Measurements from ENCODE around the gene AQP10. TPM values are rescaled to one million over a fixed set of nuclear protein-coding genes. Genes with fewer than 3 reads are reported as not detected.

AQP10 gene
- total and polyA plus RNA-seq, 7 experiments from 2014 or later: 0.59 TPM; not detected in 6

GRCh38 chr1:154326546-154327465 is 5.9 kb downstream of the AQP10 start:
- ChIA-PET POLR2A (interaction anchor here (0.9 to 9.9 kb wide), 5 partner anchors 9 to 336 kb away, joined by 3 to 160 read pairs (median 14); partner anchors contain the start of genes HAX1 and RPS27), CTCF (interaction anchor here (1.2 to 10.2 kb wide), 6 partner anchors 9 to 152 kb away, joined by 3 to 129 read pairs (median 8); no protein-coding TSS in a partner anchor)
- no peak for DNase-seq

GRCh38 chr1:154327466-154328317 is 6.8 kb downstream of the AQP10 start:
- CTCF ChIA-PET: interaction anchor here (0.6 to 10.2 kb wide), 12 partner anchors 8 to 657 kb away, joined by 3 to 129 read pairs (median 3); partner anchors contain the start of genes IL6R and ILF2
- H3K27ac ChIP-seq (ENCODE audit: low read depth, low read length): peak overlapping the region; percentile 94
- H3K27ac Mint-ChIP-seq: peak overlapping the region; percentile 75 to 96 (median 86)

More at GRCh38 chr1:154326546-154327465, 5.9 kb downstream of the AQP10 start:
- peaks cover 40 to 54% of the 10 kb centered on the region in 2 donors for H3K4me1 ChIP-seq (ENCODE audit: control insufficient read depth in 2 of 2, insufficient read depth in 2 of 2, low read length in 2 of 2)
- no peak for ATAC-seq
- H3K36me3 ChIP-seq (ENCODE audit: control insufficient read depth in 2 of 3, insufficient read depth in 3 of 3, low read length in 3 of 3): peaks cover 5 to 17% (median 5%) of the 10 kb centered on the region in 3 experiments
- intact Hi-C loops (cut with micrococcal nuclease): loop anchor here (1.0 to 10.0 kb wide), 7 partner anchors 55 to 738 kb away; partner anchors contain the start of genes EFNA4 (in 1 of the 2), HAX1 (in 1 of the 2), PMVK (in 1 of the 2) and RPS27 (in 1 of the 2)
- Mint-ChIP-seq H3K27me3 (peaks cover 0 to 22% (median 0%) of the 10 kb centered on the region in 5 donors), H3K9me3 (no peaks in the 10 kb centered on the region), H3K27ac (peak overlapping the region; percentile 75 to 95 (median 83)), H3K4me3 (peak overlapping the region; percentile 92 to 98 (median 96)), H3K36me3 (peaks cover 6 to 15% (median 10%) of the 10 kb centered on the region in 5 donors), H3K4me1 (peaks cover 36 to 60% (median 55%) of the 10 kb centered on the region in 7 donors)
- H3K27me3 ChIP-seq (ENCODE audit: control insufficient read depth in 2 of 2, insufficient read depth in 2 of 2, low read length in 2 of 2): no peaks in the 10 kb centered on the region
- H3K27ac ChIP-seq (ENCODE audit: low read depth, low read length): peak overlapping the region; percentile 94
- H3K9me3 ChIP-seq (ENCODE audit: control insufficient read depth in 2 of 3, low read length in 3 of 3): no peaks in the 10 kb centered on the region
- H3K4me3 ChIP-seq (ENCODE audit: low read length): peak overlapping the region; percentile 79

GRCh38 chr1:154328318-154329151 is 7.6 kb downstream of the AQP10 start:
- peak overlapping the region; percentile 94 for H3K27ac ChIP-seq (ENCODE audit: low read depth, low read length)
- Mint-ChIP-seq H3K9me3 (no peaks in the 10 kb centered on the region), H3K36me3 (peaks cover 9 to 25% (median 13%) of the 10 kb centered on the region in 5 donors), H3K4me1 (peaks cover 36 to 71% (median 62%) of the 10 kb centered on the region in 7 donors), H3K27me3 (peaks cover 0 to 7% (median 0%) of the 10 kb centered on the region in 5 donors), H3K4me3 (peak overlapping the region; percentile 86 to 98 (median 96)), H3K27ac (peak overlapping the region; percentile 83 to 97 (median 94))
- H3K27me3 ChIP-seq (ENCODE audit: control insufficient read depth in 2 of 2, insufficient read depth in 2 of 2, low read length in 2 of 2): no peaks in the 10 kb centered on the region
- CTCF ChIA-PET: interaction anchor here (0.6 to 10.2 kb wide), 12 partner anchors 7 to 658 kb away, joined by 3 to 129 read pairs (median 3); partner anchors contain the start of genes IL6R and ILF2
- no peaks in the 10 kb centered on the region for H3K9me3 ChIP-seq (ENCODE audit: control insufficient read depth in 2 of 3, low read length in 3 of 3)
- DNase-seq (peak; percentile 76 to 91 (median 85)), ATAC-seq (peak; percentile 84)
- peak overlapping the region; percentile 84 for H3K4me3 ChIP-seq (ENCODE audit: low read length)
- POLR2A ChIA-PET: interaction anchor here (0.6 to 9.9 kb wide), 13 partner anchors 8 to 140 kb away, joined by 3 to 160 read pairs (median 4); partner anchors contain the start of genes HAX1 and UBAP2L
- intact Hi-C loops (cut with micrococcal nuclease): loop anchor here (1.0 to 10.0 kb wide), 9 partner anchors 14 to 736 kb away; partner anchors contain the start of genes EFNA4 (in 1 of the 2), IL6R (in 1 of the 2), PMVK (in 1 of the 2) and RPS27 (in 1 of the 2)
- peaks cover 5 to 32% (median 15%) of the 10 kb centered on the region in 3 experiments for H3K36me3 ChIP-seq (ENCODE audit: control insufficient read depth in 2 of 3, insufficient read depth in 3 of 3, low read length in 3 of 3)
- H3K4me1 ChIP-seq (ENCODE audit: control insufficient read depth in 2 of 2, insufficient read depth in 2 of 2, low read length in 2 of 2): peaks cover 40 to 54% of the 10 kb centered on the region in 2 donors

More at GRCh38 chr1:154327466-154328317, 6.8 kb downstream of the AQP10 start:
- Histone ChIP-seq H3K36me3 (ENCODE audit: control insufficient read depth in 2 of 3, insufficient read depth in 3 of 3, low read length in 3 of 3) (peaks cover 5 to 26% (median 14%) of the 10 kb centered on the region in 3 experiments), H3K27me3 (ENCODE audit: control insufficient read depth in 2 of 2, insufficient read depth in 2 of 2, low read length in 2 of 2) (no peaks in the 10 kb centered on the region), H3K4me1 (ENCODE audit: control insufficient read depth in 2 of 2, insufficient read depth in 2 of 2, low read length in 2 of 2) (peaks cover 40 to 54% of the 10 kb centered on the region in 2 donors), H3K4me3 (ENCODE audit: low read length) (peak overlapping the region; percentile 61), H3K9me3 (ENCODE audit: control insufficient read depth in 2 of 3, low read length in 3 of 3) (no peaks in the 10 kb centered on the region)
- DNase-seq (peak in 6 of 9 donors; percentile 14 to 64 (median 37)), ATAC-seq (no peak)
- Mint-ChIP-seq H3K27me3 (peaks cover 0 to 14% (median 0%) of the 10 kb centered on the region in 5 donors), H3K9me3 (no peaks in the 10 kb centered on the region), H3K4me1 (peaks cover 36 to 66% (median 60%) of the 10 kb centered on the region in 7 donors), H3K36me3 (peaks cover 9 to 22% (median 13%) of the 10 kb centered on the region in 5 donors), H3K4me3 (peak overlapping the region; percentile 86 to 98 (median 96))
- POLR2A ChIA-PET: interaction anchor here (0.6 to 9.9 kb wide), 13 partner anchors 9 to 139 kb away, joined by 3 to 160 read pairs (median 4); partner anchors contain the start of genes HAX1 and UBAP2L
- intact Hi-C loops (cut with micrococcal nuclease): loop anchor here (1.0 to 10.0 kb wide), 8 partner anchors 15 to 737 kb away; partner anchors contain the start of genes EFNA4 (in 1 of the 2), PMVK (in 1 of the 2), RPS27 (in 1 of the 2) and ZBTB7B (in 1 of the 2)

- H3K27ac Mint-ChIP-seq: peak overlapping the region; percentile 75 to 97 (median 93)
- peak overlapping the region; percentile 83 to 98 (median 93) for H3K4me3 Mint-ChIP-seq
- peak in 2 of 9 donors; percentile 20 to 26 for DNase-seq
- Histone ChIP-seq H3K4me1 (ENCODE audit: control insufficient read depth in 2 of 2, insufficient read depth in 2 of 2, low read length in 2 of 2) (peaks cover 42 to 57% of the 10 kb centered on the region in 2 donors), H3K9me3 (ENCODE audit: control insufficient read depth in 2 of 3, low read length in 3 of 3) (no peaks in the 10 kb centered on the region), H3K27me3 (ENCODE audit: control insufficient read depth in 2 of 2, insufficient read depth in 2 of 2, low read length in 2 of 2) (no peaks in the 10 kb centered on the region), H3K27ac (ENCODE audit: low read depth, low read length) (peak overlapping the region; percentile 94), H3K36me3 (ENCODE audit: control insufficient read depth in 2 of 3, insufficient read depth in 3 of 3, low read length in 3 of 3) (peaks cover 9 to 38% (median 15%) of the 10 kb centered on the region in 3 experiments), H3K4me3 (ENCODE audit: low read length) (peak overlapping the region; percentile 84)
- no peaks in the 10 kb centered on the region for H3K9me3 Mint-ChIP-seq
- H3K27me3 Mint-ChIP-seq: peaks cover 0 to 3% (median 0%) of the 10 kb centered on the region in 5 donors
- POLR2A ChIA-PET: interaction anchor here (0.9 to 9.9 kb wide), 7 partner anchors 7 to 79 kb away, joined by 3 to 160 read pairs (median 8); partner anchors contain the start of genes HAX1 and IL6R
- peaks cover 9 to 30% (median 17%) of the 10 kb centered on the region in 5 donors for H3K36me3 Mint-ChIP-seq
- intact Hi-C loops (cut with micrococcal nuclease): loop anchor here (1.0 to 10.0 kb wide), 8 partner anchors 14 to 736 kb away; partner anchors contain the start of genes EFNA4 (in 1 of the 2), IL6R (in 1 of the 2), PMVK (in 1 of the 2) and RPS27 (in 1 of the 2)
- ATAC-seq: no peak
- peaks cover 39 to 76% (median 67%) of the 10 kb centered on the region in 7 donors for H3K4me1 Mint-ChIP-seq
- CTCF ChIA-PET: interaction anchor here (1.0 to 10.2 kb wide), 6 partner anchors 16 to 218 kb away, joined by 3 to 129 read pairs (median 6); no protein-coding TSS in a partner anchor
These were observed 8.2 kb downstream of the AQP10 start for GRCh38 chr1:154329152-154329521.
